CD8-positive, alpha-beta memory T cell (primary cell): Measurements from ENCODE around the gene MCC. TPM values are rescaled to one million over a fixed set of nuclear protein-coding genes. Genes with fewer than 3 reads are reported as not detected.
A peak's percentile ranks its signal among the peaks of the same experiment; 100 is the strongest.

ENCODE experiments used
- CTCF ChIA-PET: fragments of 350-600 bp; sonication (Branson Sonifier 250); formaldehyde crosslinking; loops from one replicate; lab custom pipeline; 2021; ENCODE audit warnings: antibody characterized with exemption; lab: Charles Lee
- POLR2A ChIA-PET: fragments of 350-600 bp; sonication (Branson Sonifier 250); formaldehyde crosslinking; loops from one replicate; lab custom pipeline; 2021; ENCODE audit warnings: antibody characterized with exemption; lab: Charles Lee
- DNase-seq, 5 donors: peaks; one replicate each; pipeline versions ENCODE4 v3.0.0 to v3.0.0-alpha.2; 2020 to 2022; ENCODE audit warnings: mixed read lengths in 1 of 5
- H3K27ac ChIP-seq: one replicate; pipeline ENCODE4 v1.7.0; 2013; ENCODE audit warnings: low read depth, mild to moderate bottlenecking, low read length, moderate library complexity
- H3K27me3 ChIP-seq: 2 replicates; pipeline ENCODE4 v1.7.0; 2013; ENCODE audit warnings: low read length, mild to moderate bottlenecking; ENCODE audit not compliant: insufficient read depth, poor library complexity, severe bottlenecking
- H3K36me3 ChIP-seq: 2 replicates; pipeline ENCODE4 v1.7.0; 2013; ENCODE audit warnings: mild to moderate bottlenecking, low read length, moderate library complexity; ENCODE audit not compliant: insufficient read depth
- H3K4me1 ChIP-seq: 2 replicates; pipeline ENCODE4 v1.7.0; 2013; ENCODE audit warnings: mild to moderate bottlenecking, low read length, moderate library complexity; ENCODE audit not compliant: insufficient read depth
- H3K4me3 ChIP-seq: 2 replicates; pipeline ENCODE4 v1.7.0; 2013; ENCODE audit warnings: mild to moderate bottlenecking, low read length
- H3K9me3 ChIP-seq: 2 replicates; pipeline ENCODE4 v1.7.0; 2013; ENCODE audit warnings: mild to moderate bottlenecking, low read length
- H3K27ac Mint-ChIP-seq, 8 donors: one replicate each; pipeline ENCODE4 v1.8.0; 2020 to 2021; ENCODE audit warnings: mixed read lengths in 8 of 8, mild to moderate bottlenecking in 6 of 8, inconsistent platforms in 3 of 8, moderate library complexity in 3 of 8
- H3K27me3 Mint-ChIP-seq, 2 donors: one replicate each; pipeline ENCODE4 v1.8.0; 2020 to 2021; ENCODE audit warnings: mixed read lengths in 2 of 2, mild to moderate bottlenecking in 1 of 2, moderate library complexity in 1 of 2
- H3K36me3 Mint-ChIP-seq, 3 donors: one replicate each; pipeline ENCODE4 v1.8.0; 2020 to 2021; ENCODE audit warnings: mixed read lengths in 3 of 3, inconsistent platforms in 1 of 3, mild to moderate bottlenecking in 1 of 3
- H3K4me1 Mint-ChIP-seq, 3 donors: one replicate each; pipeline ENCODE4 v1.8.0; 2020 to 2021; ENCODE audit warnings: mixed read lengths in 3 of 3, inconsistent platforms in 1 of 3, mild to moderate bottlenecking in 1 of 3
- H3K4me3 Mint-ChIP-seq, 7 donors: one replicate each; pipeline ENCODE4 v1.8.0; 2020 to 2021; ENCODE audit warnings: mixed read lengths in 7 of 7, mild to moderate bottlenecking in 6 of 7, moderate library complexity in 4 of 7, inconsistent platforms in 2 of 7
- H3K9me3 Mint-ChIP-seq, 5 donors: one replicate each; pipeline ENCODE4 v1.8.0; 2020 to 2022; ENCODE audit warnings: mixed read lengths in 5 of 5, mild to moderate bottlenecking in 3 of 5, moderate library complexity in 2 of 5, inconsistent platforms in 1 of 5
- polyA plus RNA-seq: library from polyadenylated mRNA; unstranded; fragments of 300-500 nt; fragmentation: Illumina TruSeq; gene quantifications from one replicate; pipeline ENCODE4 v1.2.3, GENCODE V29; 2021
- total RNA-seq, 2 experiments: library from RNA; stranded (reverse); gene quantifications; one replicate each; pipeline ENCODE4 v1.2.3, GENCODE V29; 2021

The MCC gene
- total and polyA plus RNA-seq, 3 experiments from 2014 or later, result 4.2 to 5.4 (median 4.9) TPM

- H3K27me3 Mint-ChIP-seq, result peaks cover 4 to 7% of the 10 kb centered on the region in 2 donors
- POLR2A ChIA-PET, result no interaction called here
- H3K9me3 Mint-ChIP-seq, result no peaks in the 10 kb centered on the region
Observed at GRCh38 chr5:113087976-113088514, 400.2 kb downstream of the MCC start.

GRCh38 chr5:113085880-113086409 lies 402.3 kb downstream of the MCC start:
- no peaks in the 10 kb centered on the region for H3K36me3 ChIP-seq
- no peaks in the 10 kb centered on the region for H3K4me1 ChIP-seq
- ChIA-PET POLR2A (no interaction called here), CTCF (no interaction called here)
- H3K9me3 ChIP-seq, result no peaks in the 10 kb centered on the region
- Mint-ChIP-seq H3K9me3 (no peaks in the 10 kb centered on the region), H3K27me3 (peaks cover 4 to 7% of the 10 kb centered on the region in 2 donors), H3K4me3 (no peak overlapping the region), H3K27ac (no peak overlapping the region), H3K4me1 (peaks cover 0 to 5% (median 3%) of the 10 kb centered on the region in 3 donors), H3K36me3 (peaks cover 9 to 27% (median 16%) of the 10 kb centered on the region in 3 donors)
- no peak overlapping the region for H3K27ac ChIP-seq
- DNase-seq, result no peak
- no peak overlapping the region for H3K4me3 ChIP-seq
- H3K27me3 ChIP-seq, result no peaks in the 10 kb centered on the region

More at GRCh38 chr5:113087976-113088514, 400.2 kb downstream of the MCC start:
- Histone ChIP-seq H3K36me3 (no peaks in the 10 kb centered on the region), H3K27me3 (no peaks in the 10 kb centered on the region), H3K4me3 (no peak overlapping the region), H3K27ac (no peak overlapping the region), H3K9me3 (no peaks in the 10 kb centered on the region), H3K4me1 (no peaks in the 10 kb centered on the region)
- Mint-ChIP-seq H3K4me3 (no peak overlapping the region), H3K36me3 (peaks cover 0 to 12% (median 5%) of the 10 kb centered on the region in 3 donors), H3K4me1 (peaks cover 0 to 5% (median 3%) of the 10 kb centered on the region in 3 donors), H3K27ac (peak overlapping the region in 1 of 8 donors; percentile 5)
- CTCF ChIA-PET, result no interaction called here
- no peak for DNase-seq

GRCh38 chr5:113085084-113085414 lies 403.2 kb downstream of the MCC start:
- H3K27ac Mint-ChIP-seq, result no peak overlapping the region
- Histone ChIP-seq H3K27ac (no peak overlapping the region), H3K4me1 (no peaks in the 10 kb centered on the region), H3K36me3 (no peaks in the 10 kb centered on the region), H3K9me3 (no peaks in the 10 kb centered on the region), H3K27me3 (no peaks in the 10 kb centered on the region), H3K4me3 (no peak overlapping the region)
- DNase-seq, result no peak
- ChIA-PET CTCF (no interaction called here), POLR2A (no interaction called here)
- no peak overlapping the region for H3K4me3 Mint-ChIP-seq
- H3K27me3 Mint-ChIP-seq, result peaks cover 4% of the 10 kb centered on the region in 2 donors
- H3K4me1 Mint-ChIP-seq, result peaks cover 0 to 3% (median 0%) of the 10 kb centered on the region in 3 donors
- H3K36me3 Mint-ChIP-seq, result peaks cover 9 to 29% (median 16%) of the 10 kb centered on the region in 3 donors
- H3K9me3 Mint-ChIP-seq, result peaks cover 0 to 2% (median 0%) of the 10 kb centered on the region in 5 donors

GRCh38 chr5:113084402-113085083 lies 403.7 kb downstream of the MCC start:
- Histone ChIP-seq H3K36me3 (no peaks in the 10 kb centered on the region), H3K27me3 (no peaks in the 10 kb centered on the region), H3K9me3 (no peaks in the 10 kb centered on the region), H3K4me1 (no peaks in the 10 kb centered on the region), H3K27ac (no peak overlapping the region), H3K4me3 (no peak overlapping the region)
- H3K4me1 Mint-ChIP-seq, result peaks cover 0 to 3% (median 0%) of the 10 kb centered on the region in 3 donors
- H3K27me3 Mint-ChIP-seq, result peaks cover 0 to 4% of the 10 kb centered on the region in 2 donors
- no peak overlapping the region for H3K4me3 Mint-ChIP-seq
- no peak overlapping the region for H3K27ac Mint-ChIP-seq
- peaks cover 9 to 27% (median 16%) of the 10 kb centered on the region in 3 donors for H3K36me3 Mint-ChIP-seq
- POLR2A ChIA-PET, result no interaction called here
- DNase-seq, result no peak
- peaks cover 0 to 2% (median 0%) of the 10 kb centered on the region in 5 donors for H3K9me3 Mint-ChIP-seq
- CTCF ChIA-PET, result no interaction called here

- Histone ChIP-seq H3K27ac (no peak overlapping the region), H3K4me3 (no peak overlapping the region), H3K4me1 (no peaks in the 10 kb centered on the region), H3K36me3 (no peaks in the 10 kb centered on the region), H3K27me3 (no peaks in the 10 kb centered on the region), H3K9me3 (no peaks in the 10 kb centered on the region)
- ChIA-PET CTCF (interaction anchor here (1.1 kb wide), 1 partner anchor 10 kb away, joined by 4 read pairs; no protein-coding TSS in a partner anchor), POLR2A (no interaction called here)
- Mint-ChIP-seq H3K27ac (no peak overlapping the region), H3K9me3 (peaks cover 0 to 2% (median 0%) of the 10 kb centered on the region in 5 donors), H3K36me3 (peaks cover 10 to 35% (median 24%) of the 10 kb centered on the region in 3 donors), H3K27me3 (no peaks in the 10 kb centered on the region), H3K4me3 (no peak overlapping the region), H3K4me1 (no peaks in the 10 kb centered on the region)
- no peak for DNase-seq
Observed at GRCh38 chr5:113083481-113083880, 404.8 kb downstream of the MCC start.

GRCh38 chr5:113082547-113082905 lies 405.7 kb downstream of the MCC start:
- Mint-ChIP-seq H3K4me1 (no peaks in the 10 kb centered on the region), H3K27me3 (no peaks in the 10 kb centered on the region), H3K9me3 (peaks cover 0 to 3% (median 0%) of the 10 kb centered on the region in 5 donors), H3K36me3 (peaks cover 10 to 37% (median 32%) of the 10 kb centered on the region in 3 donors), H3K4me3 (no peak overlapping the region), H3K27ac (peak overlapping the region in 3 of 8 donors; percentile 16 to 38 (median 34))
- ChIA-PET POLR2A (no interaction called here), CTCF (no interaction called here)
- Histone ChIP-seq H3K27me3 (no peaks in the 10 kb centered on the region), H3K27ac (no peak overlapping the region), H3K4me3 (no peak overlapping the region), H3K4me1 (no peaks in the 10 kb centered on the region), H3K9me3 (no peaks in the 10 kb centered on the region), H3K36me3 (no peaks in the 10 kb centered on the region)
- no peak for DNase-seq

- no peaks in the 10 kb centered on the region for H3K27me3 ChIP-seq
- CTCF ChIA-PET, result interaction anchor here (1.6 kb wide), 1 partner anchor 86 kb away, joined by 6 read pairs; no protein-coding TSS in a partner anchor
- POLR2A ChIA-PET, result no interaction called here
- H3K4me1 ChIP-seq, result no peaks in the 10 kb centered on the region
- Mint-ChIP-seq H3K36me3 (peaks cover 15 to 41% (median 37%) of the 10 kb centered on the region in 3 donors), H3K9me3 (peaks cover 0 to 8% (median 0%) of the 10 kb centered on the region in 5 donors), H3K27ac (peak overlapping the region in 1 of 8 donors; percentile 34), H3K27me3 (no peaks in the 10 kb centered on the region), H3K4me3 (no peak overlapping the region), H3K4me1 (no peaks in the 10 kb centered on the region)
- no peaks in the 10 kb centered on the region for H3K36me3 ChIP-seq
- DNase-seq, result no peak
- no peak overlapping the region for H3K27ac ChIP-seq
- no peak overlapping the region for H3K4me3 ChIP-seq
- H3K9me3 ChIP-seq, result no peaks in the 10 kb centered on the region
Observed at GRCh38 chr5:113081881-113082546, 406.2 kb downstream of the MCC start.
